Gastroesophageal sphincter (tissue), 4 donors: Measurements from ENCODE around the gene SYNDIG1L. TPM values are rescaled to one million over a fixed set of nuclear protein-coding genes. Genes with fewer than 3 reads are reported as not detected.

Experiments
- ATAC-seq: fragments of 150-250 bp; one replicate; pipeline ENCODE4 v1.9.1; 2016; ENCODE audit warnings: mild to moderate bottlenecking, moderate library complexity
- H3K27ac ChIP-seq, 4 donors: fragments of 200-600 bp; sonication (generic) in 3 of 4; 1 replicate in 3 of 4; 2 replicates in 1 of 4; pipeline ENCODE4 v1.5.1; 2016 to 2019
- H3K27me3 ChIP-seq: fragments of 200-600 bp; sonication (generic); one replicate; pipeline ENCODE4 v1.5.1; 2019
- H3K36me3 ChIP-seq, 2 donors: fragments of 200-600 bp; sonication (generic); one replicate each; pipeline ENCODE4 v1.5.1; 2019; ENCODE audit warnings: control low read depth in 1 of 2
- H3K4me1 ChIP-seq, 3 donors: fragments of 200-600 bp; sonication (generic); 1 replicate in 2 of 3; 2 replicates in 1 of 3; pipeline ENCODE4 v1.5.1; 2016 to 2019; ENCODE audit warnings: control low read depth in 2 of 3
- H3K4me3 ChIP-seq, 2 donors: fragments of 200-600 bp; sonication (generic); one replicate each; pipeline ENCODE4 v1.5.1; 2019; ENCODE audit warnings: mild to moderate bottlenecking in 1 of 2, moderate library complexity in 1 of 2
- H3K9me3 ChIP-seq, 3 donors: fragments of 200-600 bp; sonication (generic); one replicate each; pipeline ENCODE4 v1.5.1; 2017 to 2019; ENCODE audit warnings: control low read depth in 2 of 3
- CTCF ChIP-seq, 4 experiments: fragments of 200-600 bp in 2 of 4; fragments of 450-650 bp in 2 of 4; sonication (generic) in 1 of 4; IDR thresholded peaks; one replicate each; pipeline ENCODE4 v1.5.1; 2017 to 2019; ENCODE audit warnings: antibody characterized with exemption in 4 of 4, mild to moderate bottlenecking in 2 of 4, moderate library complexity in 2 of 4
- EP300 ChIP-seq: sonication (generic); formaldehyde crosslinking; IDR thresholded peaks from one replicate; pipeline ENCODE4 v1.6.1; 2017; ENCODE audit warnings: antibody characterized with exemption, mild to moderate bottlenecking
- POLR2A ChIP-seq, 2 donors: fragments of 450-650 bp; IDR thresholded peaks; one replicate each; pipeline ENCODE4 v1.6.1; 2017; ENCODE audit warnings: antibody characterized with exemption in 2 of 2, mild to moderate bottlenecking in 2 of 2, moderate library complexity in 1 of 2
- POLR2AphosphoS5 ChIP-seq: sonication (generic); formaldehyde crosslinking; IDR thresholded peaks from one replicate; pipeline ENCODE4 v1.6.1; 2017; ENCODE audit warnings: antibody characterized with exemption
- WGBS, 2 donors: methylation state at CpG; one replicate each; pipeline ENCODE4 v1.1.5; 2018; ENCODE audit warnings: low coverage in 1 of 2; 5-methylcytosine and 5-hydroxymethylcytosine counted together
- total RNA-seq, 4 donors: library from RNA; depleted of rRNA; stranded (reverse); fragments of >200 nt; gene quantifications; one replicate each; pipeline ENCODE4 v1.1.0, GENCODE V29; 2016

The SYNDIG1L gene
- total RNA-seq, 4 donors from 2014 or later = 0.20 to 0.47 (median 0.27) TPM; not detected in 1

- WGBS, 2 donors = no CpG with 5 or more reads among the region's 19 CpGs
- Histone ChIP-seq H3K4me1 (peaks cover 0 to 5% (median 0%) of the 10 kb centered on the region in 3 donors), H3K27ac (no peak overlapping the region), H3K4me3 (no peak overlapping the region), H3K36me3 (no peaks in the 10 kb centered on the region), H3K27me3 (peaks cover 31% of the 10 kb centered on the region), H3K9me3 (no peaks in the 10 kb centered on the region)
- no peak for ATAC-seq
- no peak for TF ChIP-seq CTCF (IDR thresholded peaks at IDR 0.05)
- no peak for TF ChIP-seq EP300
- TF ChIP-seq POLR2A (IDR thresholded peaks at IDR 0.05) = no peak
- TF ChIP-seq POLR2AphosphoS5 = no peak
Measured at GRCh38 chr14:74357585-74357984, 68.4 kb downstream of the SYNDIG1L start.

GRCh38 chr14:74356892-74357575 lies 69.0 kb downstream of the SYNDIG1L start:
- no peaks in the 10 kb centered on the region for H3K4me1 ChIP-seq
- H3K27ac ChIP-seq = no peak overlapping the region
- no peaks in the 10 kb centered on the region for H3K9me3 ChIP-seq
- H3K4me3 ChIP-seq = no peak overlapping the region
- 89% methylated on average over 19 of the region's 32 CpGs; no CpG with 5 or more reads in 1 of the 2 donors for whole genome bisulfite sequencing, 2 donors
- no peaks in the 10 kb centered on the region for H3K36me3 ChIP-seq
- TF ChIP-seq POLR2A (IDR thresholded peaks at IDR 0.05) (no peak), CTCF (IDR thresholded peaks at IDR 0.05) (no peak), POLR2AphosphoS5 (no peak), EP300 (no peak)
- no peak for ATAC-seq
- H3K27me3 ChIP-seq = peaks cover 36% of the 10 kb centered on the region

Other genes starting within 250 kb of the SYNDIG1L start
- not detected for gene VSX2, start 186.8 kb downstream of the SYNDIG1L start, total RNA-seq
- gene ABCD4, start 123.3 kb downstream of the SYNDIG1L start, total RNA-seq = 10 to 100 TPM; 20.0 to 45.4 (median 33.0) TPM
- gene VRTN, start 77.7 kb downstream of the SYNDIG1L start, total RNA-seq = not detected
- gene NPC2, start 67.1 kb upstream of the SYNDIG1L start, total RNA-seq = 100 to 1,000 TPM in 3 of 4 donors, 10 to 100 TPM in 1; 81.9 to 302 (median 227) TPM
- gene ISCA2, start 67.6 kb upstream of the SYNDIG1L start, total RNA-seq = 10 to 100 TPM; 10.6 to 16.3 (median 10.9) TPM
- 100 to 1,000 TPM in 1 of 4 donors, 10 to 100 TPM in 3; 45.9 to 158 (median 88.4) TPM for gene LTBP2, start 186.0 kb upstream of the SYNDIG1L start, total RNA-seq